Subcutaneous adipose tissue (tissue), 4 donors: ENCODE measurements around the gene P2RX7. TPM values are rescaled to one million over a fixed set of nuclear protein-coding genes. Genes with fewer than 3 reads are reported as not detected.

Experiments used
- total RNA-seq, 4 donors: library from RNA; depleted of rRNA; stranded (reverse); fragments of >200 nt; gene quantifications; one replicate each; pipeline ENCODE4 v1.1.0, GENCODE V29; 2016
- TF ChIP-seq, protein P1 (sequence below): fragments of 450-650 bp; IDR thresholded peaks from one replicate; pipeline ENCODE4 v1.5.1; 2016; ENCODE audit warnings: low read depth, mild to moderate bottlenecking, control low read depth, antibody characterized with exemption, moderate library complexity

The P2RX7 gene
- total RNA-seq, 4 donors from 2014 or later, result 2.4 to 29.2 (median 5.0) TPM

DNA sequence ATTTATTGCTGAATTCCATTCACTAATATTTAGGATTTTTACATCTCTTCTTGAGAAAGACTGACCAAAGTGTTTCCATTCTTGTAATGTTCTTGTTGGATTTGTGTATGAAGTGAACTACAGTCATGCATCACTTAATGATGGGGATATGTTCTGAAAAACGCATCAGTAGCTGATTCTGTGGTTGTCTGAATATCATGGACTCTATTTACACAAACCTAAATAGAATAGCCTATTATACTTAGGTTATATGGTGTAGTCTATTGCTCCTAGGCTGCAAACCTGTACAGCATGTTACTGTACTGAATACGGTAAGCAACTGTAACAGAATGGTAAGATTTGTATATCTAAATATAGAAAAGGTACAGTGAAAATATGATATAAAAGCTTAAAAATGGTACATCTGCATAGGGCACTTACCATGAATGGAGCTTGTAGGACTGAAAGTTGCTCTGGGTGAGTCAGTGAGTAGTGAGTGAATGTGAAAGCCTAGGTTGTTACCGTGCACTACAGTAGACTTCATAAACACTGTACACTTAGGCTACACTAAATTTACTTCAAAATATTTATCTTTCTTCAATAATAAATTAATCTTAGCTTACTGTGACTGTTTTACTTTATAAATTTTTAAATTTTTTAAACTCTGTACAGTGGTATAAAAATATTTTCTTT is 49.7 kb downstream of the P2RX7 start:
- TF ChIP-seq, protein P1, sequence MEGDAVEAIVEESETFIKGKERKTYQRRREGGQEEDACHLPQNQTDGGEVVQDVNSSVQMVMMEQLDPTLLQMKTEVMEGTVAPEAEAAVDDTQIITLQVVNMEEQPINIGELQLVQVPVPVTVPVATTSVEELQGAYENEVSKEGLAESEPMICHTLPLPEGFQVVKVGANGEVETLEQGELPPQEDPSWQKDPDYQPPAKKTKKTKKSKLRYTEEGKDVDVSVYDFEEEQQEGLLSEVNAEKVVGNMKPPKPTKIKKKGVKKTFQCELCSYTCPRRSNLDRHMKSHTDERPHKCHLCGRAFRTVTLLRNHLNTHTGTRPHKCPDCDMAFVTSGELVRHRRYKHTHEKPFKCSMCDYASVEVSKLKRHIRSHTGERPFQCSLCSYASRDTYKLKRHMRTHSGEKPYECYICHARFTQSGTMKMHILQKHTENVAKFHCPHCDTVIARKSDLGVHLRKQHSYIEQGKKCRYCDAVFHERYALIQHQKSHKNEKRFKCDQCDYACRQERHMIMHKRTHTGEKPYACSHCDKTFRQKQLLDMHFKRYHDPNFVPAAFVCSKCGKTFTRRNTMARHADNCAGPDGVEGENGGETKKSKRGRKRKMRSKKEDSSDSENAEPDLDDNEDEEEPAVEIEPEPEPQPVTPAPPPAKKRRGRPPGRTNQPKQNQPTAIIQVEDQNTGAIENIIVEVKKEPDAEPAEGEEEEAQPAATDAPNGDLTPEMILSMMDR, result no peak

DNA sequence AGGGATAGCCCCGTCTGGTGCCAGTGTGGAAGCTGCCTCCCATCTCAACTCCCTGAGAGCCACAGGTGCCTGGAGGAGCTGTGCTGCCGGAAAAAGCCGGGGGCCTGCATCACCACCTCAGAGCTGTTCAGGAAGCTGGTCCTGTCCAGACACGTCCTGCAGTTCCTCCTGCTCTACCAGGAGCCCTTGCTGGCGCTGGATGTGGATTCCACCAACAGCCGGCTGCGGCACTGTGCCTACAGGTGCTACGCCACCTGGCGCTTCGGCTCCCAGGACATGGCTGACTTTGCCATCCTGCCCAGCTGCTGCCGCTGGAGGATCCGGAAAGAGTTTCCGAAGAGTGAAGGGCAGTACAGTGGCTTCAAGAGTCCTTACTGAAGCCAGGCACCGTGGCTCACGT is 51.7 kb downstream of the P2RX7 start:
- TF ChIP-seq, protein P1, result no peak

DNA sequence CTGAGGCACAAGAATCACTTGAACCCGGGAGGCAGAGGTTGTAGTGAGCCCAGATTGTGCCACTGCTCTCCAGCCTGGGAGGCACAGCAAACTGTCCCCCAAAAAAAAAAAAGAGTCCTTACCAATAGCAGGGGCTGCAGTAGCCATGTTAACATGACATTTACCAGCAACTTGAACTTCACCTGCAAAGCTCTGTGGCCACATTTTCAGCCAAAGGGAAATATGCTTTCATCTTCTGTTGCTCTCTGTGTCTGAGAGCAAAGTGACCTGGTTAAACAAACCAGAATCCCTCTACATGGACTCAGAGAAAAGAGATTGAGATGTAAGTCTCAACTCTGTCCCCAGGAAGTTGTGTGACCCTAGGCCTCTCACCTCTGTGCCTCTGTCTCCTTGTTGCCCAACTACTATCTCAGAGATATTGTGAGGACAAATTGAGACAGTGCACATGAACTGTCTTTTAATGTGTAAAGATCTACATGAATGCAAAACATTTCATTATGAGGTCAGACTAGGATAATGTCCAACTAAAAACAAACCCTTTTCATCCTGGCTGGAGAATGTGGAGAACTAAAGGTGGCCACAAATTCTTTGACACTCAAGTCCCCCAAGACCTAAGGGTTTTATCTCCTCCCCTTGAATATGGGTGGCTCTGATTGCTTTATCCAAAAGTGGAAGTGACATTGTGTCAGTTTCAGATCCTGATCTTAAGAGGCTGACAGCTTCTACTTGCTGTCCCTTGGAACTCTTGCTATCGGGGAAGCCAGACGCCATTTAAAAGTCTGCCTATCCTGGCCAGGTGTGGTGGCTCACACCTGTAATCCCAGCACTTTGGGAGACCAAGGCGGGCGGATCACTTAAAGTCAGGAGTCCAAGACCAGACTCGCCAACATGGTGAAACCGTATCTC is 52.6 kb downstream of the P2RX7 start:
- TF ChIP-seq, protein P1, result no peak

DNA sequence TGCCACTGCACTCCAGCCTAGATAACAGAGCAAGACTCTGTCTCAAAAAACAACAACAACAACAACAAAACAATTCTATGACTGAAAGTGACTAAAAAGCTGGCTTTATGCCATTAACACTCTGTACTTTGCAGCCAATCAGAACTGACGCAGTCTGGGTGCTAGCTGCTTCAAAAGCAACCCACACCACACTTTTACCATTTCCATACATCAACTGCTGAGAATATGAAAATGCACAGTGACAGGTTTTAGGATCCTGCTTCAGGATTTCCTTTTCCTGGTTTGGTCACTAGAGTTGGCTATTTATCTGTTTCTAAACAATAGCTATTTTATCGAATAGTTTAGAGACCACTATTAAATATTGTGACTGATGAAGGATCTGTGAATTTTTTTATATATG is 54.1 kb downstream of the P2RX7 start:
- TF ChIP-seq, protein P1, result no peak

DNA sequence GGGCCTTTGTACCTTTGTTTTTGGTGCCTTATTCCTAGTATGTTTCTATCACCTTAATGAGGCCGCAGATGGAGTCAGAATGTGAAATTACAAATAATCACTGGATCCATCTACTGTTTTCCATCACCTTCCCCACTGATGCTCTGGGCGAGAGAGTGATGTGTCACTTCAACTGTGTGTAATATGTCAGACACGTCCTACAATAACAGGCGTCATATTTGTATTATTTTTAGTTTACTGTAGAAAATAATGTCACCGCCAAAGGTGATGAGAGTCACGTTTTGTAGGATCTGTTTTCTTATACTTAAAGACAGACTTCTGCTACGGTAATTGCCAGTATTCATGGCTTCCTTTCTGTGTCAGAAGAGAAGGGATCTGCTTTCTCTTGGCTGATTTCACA is 54.8 kb downstream of the P2RX7 start:
- TF ChIP-seq, protein P1, result no peak

DNA sequence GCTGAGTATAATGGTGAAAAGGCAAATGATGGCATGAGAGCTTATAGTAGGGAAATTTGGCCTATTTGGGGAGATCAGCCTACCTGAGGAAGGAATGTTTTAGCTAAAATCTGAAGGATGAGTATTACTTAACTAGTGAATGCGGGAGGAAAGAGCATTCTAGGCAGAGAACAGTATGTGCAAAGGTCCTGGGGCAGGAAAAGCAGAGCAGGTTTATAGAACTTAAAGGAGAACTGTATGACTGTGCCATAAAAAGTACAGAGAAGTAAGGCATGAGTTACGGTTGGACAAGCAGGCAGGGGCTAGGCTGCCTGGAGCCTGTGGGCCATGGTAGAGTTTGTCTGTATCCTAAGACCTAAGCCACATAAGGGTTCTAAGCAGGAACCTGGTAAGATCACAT is 55.6 kb downstream of the P2RX7 start:
- TF ChIP-seq, protein P1, result no peak

DNA sequence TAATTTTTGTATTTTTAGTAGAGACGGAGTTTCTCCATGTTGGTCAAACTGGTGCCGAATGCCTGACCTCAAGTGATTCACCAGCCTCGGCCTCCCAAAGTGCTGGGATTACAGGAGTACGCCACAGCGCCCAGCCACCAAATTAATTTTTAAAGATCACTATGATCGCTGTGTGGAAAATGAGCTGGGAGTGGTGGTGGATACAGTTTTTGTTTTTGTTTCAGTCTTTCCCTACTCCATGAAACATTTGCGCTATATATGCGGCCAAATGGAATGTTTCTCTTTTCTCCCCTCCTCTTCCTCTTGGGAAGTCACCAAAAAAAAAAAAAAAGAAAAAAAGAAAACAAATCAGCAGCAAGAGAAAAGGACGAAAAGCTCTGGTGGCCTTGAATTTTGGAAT is 56.5 kb downstream of the P2RX7 start:
- TF ChIP-seq, protein P1, result no peak
